ENCODE data around the gene MSI2. TPM values are rescaled to one million over a fixed set of nuclear protein-coding genes. Genes with fewer than 3 reads are reported as not detected.

MSI2 gene
- total and polyA plus RNA-seq, 2 experiments from 2014 or later = 18.9 to 41.8 TPM

DNA sequence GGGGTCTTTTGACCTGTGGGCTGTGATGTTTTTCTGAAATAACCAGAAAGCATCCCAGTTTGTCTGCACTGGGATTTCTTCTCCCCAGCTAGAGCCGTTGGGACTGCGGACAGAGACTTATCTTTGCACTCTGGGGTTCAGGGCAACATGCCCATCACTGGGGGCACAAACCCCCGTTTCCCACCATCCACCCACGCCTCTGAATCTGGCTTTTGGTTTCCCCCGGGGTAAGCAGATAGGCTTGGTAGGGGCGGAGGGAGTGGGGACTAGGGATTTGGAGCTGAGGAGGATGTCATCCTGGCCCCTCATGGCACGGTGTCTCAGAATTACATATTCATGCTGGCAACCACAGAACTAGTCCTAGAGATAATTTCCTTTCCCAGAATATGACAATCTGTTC is 420.2 kb downstream of the MSI2 start (continued):
- TF ChIP-seq, protein P1, sequence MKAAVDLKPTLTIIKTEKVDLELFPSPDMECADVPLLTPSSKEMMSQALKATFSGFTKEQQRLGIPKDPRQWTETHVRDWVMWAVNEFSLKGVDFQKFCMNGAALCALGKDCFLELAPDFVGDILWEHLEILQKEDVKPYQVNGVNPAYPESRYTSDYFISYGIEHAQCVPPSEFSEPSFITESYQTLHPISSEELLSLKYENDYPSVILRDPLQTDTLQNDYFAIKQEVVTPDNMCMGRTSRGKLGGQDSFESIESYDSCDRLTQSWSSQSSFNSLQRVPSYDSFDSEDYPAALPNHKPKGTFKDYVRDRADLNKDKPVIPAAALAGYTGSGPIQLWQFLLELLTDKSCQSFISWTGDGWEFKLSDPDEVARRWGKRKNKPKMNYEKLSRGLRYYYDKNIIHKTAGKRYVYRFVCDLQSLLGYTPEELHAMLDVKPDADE (IDR thresholded peaks at IDR 0.05) = no peak
- no peak for TF ChIP-seq EZH2phosphoT487 (IDR thresholded peaks at IDR 0.05; ENCODE audit: unreplicated experiment)
- TF ChIP-seq, protein P2, sequence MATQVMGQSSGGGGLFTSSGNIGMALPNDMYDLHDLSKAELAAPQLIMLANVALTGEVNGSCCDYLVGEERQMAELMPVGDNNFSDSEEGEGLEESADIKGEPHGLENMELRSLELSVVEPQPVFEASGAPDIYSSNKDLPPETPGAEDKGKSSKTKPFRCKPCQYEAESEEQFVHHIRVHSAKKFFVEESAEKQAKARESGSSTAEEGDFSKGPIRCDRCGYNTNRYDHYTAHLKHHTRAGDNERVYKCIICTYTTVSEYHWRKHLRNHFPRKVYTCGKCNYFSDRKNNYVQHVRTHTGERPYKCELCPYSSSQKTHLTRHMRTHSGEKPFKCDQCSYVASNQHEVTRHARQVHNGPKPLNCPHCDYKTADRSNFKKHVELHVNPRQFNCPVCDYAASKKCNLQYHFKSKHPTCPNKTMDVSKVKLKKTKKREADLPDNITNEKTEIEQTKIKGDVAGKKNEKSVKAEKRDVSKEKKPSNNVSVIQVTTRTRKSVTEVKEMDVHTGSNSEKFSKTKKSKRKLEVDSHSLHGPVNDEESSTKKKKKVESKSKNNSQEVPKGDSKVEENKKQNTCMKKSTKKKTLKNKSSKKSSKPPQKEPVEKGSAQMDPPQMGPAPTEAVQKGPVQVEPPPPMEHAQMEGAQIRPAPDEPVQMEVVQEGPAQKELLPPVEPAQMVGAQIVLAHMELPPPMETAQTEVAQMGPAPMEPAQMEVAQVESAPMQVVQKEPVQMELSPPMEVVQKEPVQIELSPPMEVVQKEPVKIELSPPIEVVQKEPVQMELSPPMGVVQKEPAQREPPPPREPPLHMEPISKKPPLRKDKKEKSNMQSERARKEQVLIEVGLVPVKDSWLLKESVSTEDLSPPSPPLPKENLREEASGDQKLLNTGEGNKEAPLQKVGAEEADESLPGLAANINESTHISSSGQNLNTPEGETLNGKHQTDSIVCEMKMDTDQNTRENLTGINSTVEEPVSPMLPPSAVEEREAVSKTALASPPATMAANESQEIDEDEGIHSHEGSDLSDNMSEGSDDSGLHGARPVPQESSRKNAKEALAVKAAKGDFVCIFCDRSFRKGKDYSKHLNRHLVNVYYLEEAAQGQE (IDR thresholded peaks at IDR 0.05; ENCODE audit: unreplicated experiment) = no peak
- no peak for TF ChIP-seq CTCF (conservative IDR thresholded peaks at IDR 0.05; ENCODE audit: low read depth in 2 of 2)
- no peak for TF ChIP-seq EZH2 (IDR thresholded peaks at IDR 0.05; ENCODE audit: low read depth, unreplicated experiment)
- TF ChIP-seq ZNF331 (CRISPR knock-in tag; IDR thresholded peaks at IDR 0.05; ENCODE audit: low read depth) = no peak
- no peak for TF ChIP-seq JUNB (IDR thresholded peaks at IDR 0.05; ENCODE audit: unreplicated experiment)

GRCh38 chr17:57677301-57677700 is 421.0 kb downstream of the MSI2 start:
- Histone ChIP-seq H3K36me3 (ENCODE audit: insufficient read depth) (no peaks in the 10 kb centered on the region), H3K79me2 (replicated peaks; ENCODE audit: insufficient read depth) (no peaks in the 10 kb centered on the region), H3K27ac (ENCODE audit: low read depth) (no peak overlapping the region), H3K4me1 (ENCODE audit: insufficient read depth) (peaks cover 6% of the 10 kb centered on the region; the same call in 1 of the 2 replicates), H3K4me3 (no peak overlapping the region), H3K9me2 (ENCODE audit: insufficient read depth) (no peaks in the 10 kb centered on the region), H3F3A (replicated peaks; ENCODE audit: low read depth) (no peaks in the 10 kb centered on the region), H3K27me3 (ENCODE audit: insufficient read depth) (no peaks in the 10 kb centered on the region), H2AFZ (no peak overlapping the region), H3K4me2 (no peak overlapping the region), H4K20me1 (replicated peaks; ENCODE audit: insufficient read depth) (no peaks in the 10 kb centered on the region; the same call in 1 of the 2 replicates)
- no peaks in the 10 kb centered on the region for H3K36me3 Mint-ChIP-seq (ENCODE audit: low read depth)
- no peak for ATAC-seq
- no peak for DNase-seq (ENCODE audit: low spot score)
- H3K9me3 Mint-ChIP-seq = no peaks in the 10 kb centered on the region
- no peak overlapping the region for H3K27ac Mint-ChIP-seq
- no peak overlapping the region for H3K4me3 Mint-ChIP-seq
- peaks cover 13% of the 10 kb centered on the region for H3K4me1 Mint-ChIP-seq
- H3K27me3 Mint-ChIP-seq (ENCODE audit: insufficient read depth, low read depth, poor library complexity) = peaks cover 5% of the 10 kb centered on the region
- TF ChIP-seq CTCF (conservative IDR thresholded peaks at IDR 0.05; ENCODE audit: low read depth in 2 of 2) = no peak
- no peak for TF ChIP-seq EZH2 (IDR thresholded peaks at IDR 0.05; ENCODE audit: low read depth, unreplicated experiment)
- no peak for TF ChIP-seq ZNF114 (CRISPR knock-in tag; IDR thresholded peaks at IDR 0.05)
- TF ChIP-seq CREB1 (CRISPR knock-in tag; IDR thresholded peaks at IDR 0.05; ENCODE audit: low read depth) = no peak
- TF ChIP-seq, protein P3, sequence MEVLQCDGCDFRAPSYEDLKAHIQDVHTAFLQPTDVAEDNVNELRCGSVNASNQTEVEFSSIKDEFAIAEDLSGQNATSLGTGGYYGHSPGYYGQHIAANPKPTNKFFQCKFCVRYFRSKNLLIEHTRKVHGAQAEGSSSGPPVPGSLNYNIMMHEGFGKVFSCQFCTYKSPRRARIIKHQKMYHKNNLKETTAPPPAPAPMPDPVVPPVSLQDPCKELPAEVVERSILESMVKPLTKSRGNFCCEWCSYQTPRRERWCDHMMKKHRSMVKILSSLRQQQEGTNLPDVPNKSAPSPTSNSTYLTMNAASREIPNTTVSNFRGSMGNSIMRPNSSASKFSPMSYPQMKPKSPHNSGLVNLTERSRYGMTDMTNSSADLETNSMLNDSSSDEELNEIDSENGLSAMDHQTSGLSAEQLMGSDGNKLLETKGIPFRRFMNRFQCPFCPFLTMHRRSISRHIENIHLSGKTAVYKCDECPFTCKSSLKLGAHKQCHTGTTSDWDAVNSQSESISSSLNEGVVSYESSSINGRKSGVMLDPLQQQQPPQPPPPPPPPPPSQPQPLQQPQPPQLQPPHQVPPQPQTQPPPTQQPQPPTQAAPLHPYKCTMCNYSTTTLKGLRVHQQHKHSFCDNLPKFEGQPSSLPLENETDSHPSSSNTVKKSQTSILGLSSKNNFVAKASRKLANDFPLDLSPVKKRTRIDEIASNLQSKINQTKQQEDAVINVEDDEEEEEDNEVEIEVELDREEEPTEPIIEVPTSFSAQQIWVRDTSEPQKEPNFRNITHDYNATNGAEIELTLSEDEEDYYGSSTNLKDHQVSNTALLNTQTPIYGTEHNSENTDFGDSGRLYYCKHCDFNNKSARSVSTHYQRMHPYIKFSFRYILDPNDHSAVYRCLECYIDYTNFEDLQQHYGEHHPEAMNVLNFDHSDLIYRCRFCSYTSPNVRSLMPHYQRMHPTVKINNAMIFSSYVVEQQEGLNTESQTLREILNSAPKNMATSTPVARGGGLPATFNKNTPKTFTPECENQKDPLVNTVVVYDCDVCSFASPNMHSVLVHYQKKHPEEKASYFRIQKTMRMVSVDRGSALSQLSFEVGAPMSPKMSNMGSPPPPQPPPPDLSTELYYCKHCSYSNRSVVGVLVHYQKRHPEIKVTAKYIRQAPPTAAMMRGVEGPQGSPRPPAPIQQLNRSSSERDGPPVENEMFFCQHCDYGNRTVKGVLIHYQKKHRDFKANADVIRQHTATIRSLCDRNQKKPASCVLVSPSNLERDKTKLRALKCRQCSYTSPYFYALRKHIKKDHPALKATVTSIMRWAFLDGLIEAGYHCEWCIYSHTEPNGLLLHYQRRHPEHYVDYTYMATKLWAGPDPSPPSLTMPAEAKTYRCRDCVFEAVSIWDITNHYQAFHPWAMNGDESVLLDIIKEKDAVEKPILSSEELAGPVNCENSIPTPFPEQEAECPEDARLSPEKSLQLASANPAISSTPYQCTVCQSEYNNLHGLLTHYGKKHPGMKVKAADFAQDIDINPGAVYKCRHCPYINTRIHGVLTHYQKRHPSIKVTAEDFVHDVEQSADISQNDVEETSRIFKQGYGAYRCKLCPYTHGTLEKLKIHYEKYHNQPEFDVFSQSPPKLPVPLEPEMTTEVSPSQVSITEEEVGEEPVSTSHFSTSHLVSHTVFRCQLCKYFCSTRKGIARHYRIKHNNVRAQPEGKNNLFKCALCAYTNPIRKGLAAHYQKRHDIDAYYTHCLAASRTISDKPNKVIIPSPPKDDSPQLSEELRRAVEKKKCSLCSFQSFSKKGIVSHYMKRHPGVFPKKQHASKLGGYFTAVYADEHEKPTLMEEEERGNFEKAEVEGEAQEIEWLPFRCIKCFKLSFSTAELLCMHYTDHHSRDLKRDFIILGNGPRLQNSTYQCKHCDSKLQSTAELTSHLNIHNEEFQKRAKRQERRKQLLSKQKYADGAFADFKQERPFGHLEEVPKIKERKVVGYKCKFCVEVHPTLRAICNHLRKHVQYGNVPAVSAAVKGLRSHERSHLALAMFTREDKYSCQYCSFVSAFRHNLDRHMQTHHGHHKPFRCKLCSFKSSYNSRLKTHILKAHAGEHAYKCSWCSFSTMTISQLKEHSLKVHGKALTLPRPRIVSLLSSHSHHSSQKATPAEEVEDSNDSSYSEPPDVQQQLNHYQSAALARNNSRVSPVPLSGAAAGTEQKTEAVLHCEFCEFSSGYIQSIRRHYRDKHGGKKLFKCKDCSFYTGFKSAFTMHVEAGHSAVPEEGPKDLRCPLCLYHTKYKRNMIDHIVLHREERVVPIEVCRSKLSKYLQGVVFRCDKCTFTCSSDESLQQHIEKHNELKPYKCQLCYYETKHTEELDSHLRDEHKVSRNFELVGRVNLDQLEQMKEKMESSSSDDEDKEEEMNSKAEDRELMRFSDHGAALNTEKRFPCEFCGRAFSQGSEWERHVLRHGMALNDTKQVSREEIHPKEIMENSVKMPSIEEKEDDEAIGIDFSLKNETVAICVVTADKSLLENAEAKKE (CRISPR knock-in tag; IDR thresholded peaks at IDR 0.05) = no peak

All from GM23338 (cell line).